ENCODE data around the gene NOL4L.

NOL4L gene

DNA sequence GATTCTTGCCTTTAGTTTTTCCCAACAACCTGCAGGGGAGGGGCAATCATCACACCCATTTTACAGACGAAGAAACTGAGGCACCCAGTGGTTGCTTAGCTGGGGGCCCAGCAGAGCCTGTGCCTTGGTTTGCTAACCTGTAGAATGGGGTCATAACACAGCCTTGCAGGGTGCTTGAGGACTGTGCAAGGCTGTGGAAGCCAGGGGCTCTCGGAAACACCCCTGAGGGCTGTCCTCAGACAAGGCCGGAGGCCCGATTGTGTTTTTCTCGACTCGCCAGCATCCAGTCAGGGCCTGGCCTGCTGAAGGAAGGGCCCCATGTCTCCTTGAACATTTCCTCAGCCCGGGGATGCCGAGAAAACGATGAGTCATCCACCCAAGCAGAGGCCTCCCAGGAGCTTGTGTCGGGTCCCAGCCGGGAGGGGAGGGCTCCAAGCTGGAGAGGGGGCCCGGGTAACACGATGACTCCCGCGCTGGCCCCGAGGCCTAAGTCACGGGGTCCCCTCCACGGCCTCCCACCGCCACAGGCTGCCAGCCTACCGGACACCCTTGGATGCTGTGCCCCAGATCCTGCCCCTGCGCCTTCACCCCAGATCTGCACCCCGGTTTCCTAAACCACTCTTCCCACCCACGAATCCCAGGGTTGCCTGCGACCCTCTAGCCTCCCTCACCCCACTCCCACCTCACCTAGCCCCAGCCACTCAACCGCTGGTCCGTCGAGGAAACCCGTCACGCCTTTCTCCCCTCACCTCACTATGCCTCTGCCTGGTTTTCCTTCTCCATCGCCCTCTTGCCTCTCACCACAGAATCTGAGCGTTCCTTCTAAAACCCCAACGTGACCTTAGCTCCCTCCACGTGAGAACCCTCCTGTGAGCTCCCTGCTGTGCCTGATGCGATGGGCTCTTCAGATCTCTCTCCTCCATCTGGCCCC, 10.6 kb downstream of the NOL4L start:
- peak; percentile 51 for DNase-seq

DNA sequence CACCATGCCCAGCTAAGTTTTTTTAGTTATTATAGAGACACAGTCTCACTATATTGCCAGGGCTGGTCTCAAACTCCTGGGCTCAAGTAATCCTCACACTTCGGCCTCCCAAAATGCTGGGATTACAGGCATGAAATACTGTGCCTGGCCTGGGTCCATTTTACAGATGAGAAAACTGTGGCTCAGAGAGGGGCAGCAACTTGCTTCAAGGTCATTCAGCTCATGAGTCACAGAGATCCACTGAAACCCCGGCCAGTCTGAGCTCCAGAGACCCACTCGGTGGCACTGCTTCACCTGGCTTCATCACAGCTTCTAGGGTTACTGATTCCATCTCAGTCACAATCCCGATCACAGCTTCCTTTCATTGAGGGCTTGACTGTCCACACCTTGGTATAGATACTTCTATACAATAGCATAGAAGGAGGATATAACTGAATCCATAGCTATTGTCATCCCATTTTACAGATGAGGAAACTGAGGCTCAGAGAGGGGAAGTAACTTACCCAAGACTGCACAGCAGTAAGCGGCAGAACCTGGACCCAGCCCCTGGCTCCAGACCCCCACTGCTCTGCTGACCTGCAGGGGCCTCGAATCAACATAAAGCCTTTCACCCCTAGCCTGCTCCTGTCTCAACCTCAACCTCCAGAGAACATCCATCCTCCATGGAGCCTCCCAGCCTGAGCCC, 11.8 kb downstream of the NOL4L start:
- DNase-seq, result no peak

DNA sequence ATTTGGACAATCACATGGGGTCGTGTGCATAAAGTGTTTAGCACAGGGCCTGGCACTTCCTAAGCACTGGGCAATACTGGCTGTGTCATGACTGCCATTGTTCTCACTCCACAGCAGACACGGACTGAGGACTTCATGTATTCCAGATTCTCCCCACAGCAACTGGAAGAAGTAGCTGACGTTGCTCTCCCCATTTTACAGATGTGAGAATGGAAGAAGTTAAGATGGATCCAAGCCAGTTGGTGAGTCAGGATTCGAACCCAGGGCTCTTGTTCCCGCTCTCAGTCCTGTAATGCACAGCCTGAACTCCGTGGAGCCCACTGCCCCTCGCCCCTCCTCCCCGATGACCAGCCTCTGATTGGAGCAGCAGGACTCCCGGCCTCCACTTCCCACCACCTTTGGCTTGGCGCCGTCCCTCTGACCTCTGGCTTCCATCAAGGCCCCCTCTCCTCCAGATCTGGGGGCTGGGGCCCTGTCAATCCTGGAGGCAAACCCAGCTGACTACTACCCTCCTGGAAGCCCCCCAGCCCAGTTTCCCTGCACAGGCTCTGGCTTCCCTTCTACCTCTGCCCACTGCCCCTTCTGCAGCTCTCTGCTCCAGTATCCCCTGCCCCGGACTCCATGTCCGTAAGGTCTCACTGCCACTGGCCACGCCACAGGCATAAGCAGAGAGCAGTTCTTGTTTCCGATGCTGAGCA, 12.7 kb downstream of the NOL4L start:
- no peak for DNase-seq

DNA sequence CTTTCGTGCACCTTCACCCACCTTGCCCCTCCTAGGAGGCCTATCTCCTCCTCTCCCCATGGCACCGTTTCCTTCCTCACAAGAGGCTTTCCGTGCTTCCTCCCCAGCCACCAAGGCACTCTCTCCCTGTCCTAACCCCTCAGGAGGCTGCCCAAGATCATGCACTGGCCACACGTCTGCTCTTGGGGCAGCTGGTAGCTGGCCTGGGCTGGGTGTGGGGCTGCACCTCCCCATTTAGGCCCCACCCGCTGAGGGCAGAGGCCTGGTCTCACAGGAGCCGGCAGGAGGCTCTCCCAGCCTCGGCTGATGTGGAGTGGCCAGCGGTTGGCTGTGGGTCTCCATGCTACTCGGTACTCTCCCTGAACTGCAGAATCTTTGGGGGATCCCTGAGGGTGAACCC, 13.6 kb downstream of the NOL4L start:
- DNase-seq, result no peak

DNA sequence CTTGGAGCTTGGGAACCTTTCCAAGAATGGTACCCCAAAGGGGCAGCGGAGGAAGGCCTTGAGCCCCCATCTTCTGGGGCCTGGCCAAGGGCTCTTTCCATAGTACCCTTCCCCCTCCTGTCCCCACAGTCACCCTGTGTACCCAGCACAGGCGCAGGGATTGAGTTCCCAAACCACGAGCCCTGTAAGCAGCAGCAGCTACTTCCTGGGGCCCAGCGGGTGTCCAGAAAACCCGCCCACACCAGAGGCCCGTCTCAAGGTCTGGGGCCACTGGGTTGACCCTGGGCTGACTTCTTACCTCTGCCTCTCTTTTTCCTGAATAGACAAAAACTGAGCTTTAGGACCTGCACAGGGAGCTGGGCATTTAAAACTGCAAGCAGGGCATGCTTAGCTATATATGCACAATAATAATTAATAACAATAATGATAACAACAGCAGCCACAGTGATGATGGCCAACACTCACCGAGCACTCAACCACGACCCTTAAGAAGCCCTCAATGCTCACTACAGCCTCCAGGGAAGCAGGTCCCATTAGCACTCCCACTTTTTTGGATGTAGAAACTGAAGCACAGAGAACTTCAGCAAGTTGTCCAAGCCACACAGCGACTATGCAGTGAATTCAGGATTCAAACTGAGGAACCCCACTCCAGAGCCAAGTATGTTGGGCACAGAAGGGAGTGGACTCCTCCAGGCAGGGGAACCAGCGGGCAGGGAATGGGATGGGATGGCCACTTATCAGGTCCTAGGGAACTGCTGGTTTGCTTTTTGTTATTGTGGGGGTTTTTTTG, 14.5 kb downstream of the NOL4L start:
- DNase-seq, result no peak

DNA sequence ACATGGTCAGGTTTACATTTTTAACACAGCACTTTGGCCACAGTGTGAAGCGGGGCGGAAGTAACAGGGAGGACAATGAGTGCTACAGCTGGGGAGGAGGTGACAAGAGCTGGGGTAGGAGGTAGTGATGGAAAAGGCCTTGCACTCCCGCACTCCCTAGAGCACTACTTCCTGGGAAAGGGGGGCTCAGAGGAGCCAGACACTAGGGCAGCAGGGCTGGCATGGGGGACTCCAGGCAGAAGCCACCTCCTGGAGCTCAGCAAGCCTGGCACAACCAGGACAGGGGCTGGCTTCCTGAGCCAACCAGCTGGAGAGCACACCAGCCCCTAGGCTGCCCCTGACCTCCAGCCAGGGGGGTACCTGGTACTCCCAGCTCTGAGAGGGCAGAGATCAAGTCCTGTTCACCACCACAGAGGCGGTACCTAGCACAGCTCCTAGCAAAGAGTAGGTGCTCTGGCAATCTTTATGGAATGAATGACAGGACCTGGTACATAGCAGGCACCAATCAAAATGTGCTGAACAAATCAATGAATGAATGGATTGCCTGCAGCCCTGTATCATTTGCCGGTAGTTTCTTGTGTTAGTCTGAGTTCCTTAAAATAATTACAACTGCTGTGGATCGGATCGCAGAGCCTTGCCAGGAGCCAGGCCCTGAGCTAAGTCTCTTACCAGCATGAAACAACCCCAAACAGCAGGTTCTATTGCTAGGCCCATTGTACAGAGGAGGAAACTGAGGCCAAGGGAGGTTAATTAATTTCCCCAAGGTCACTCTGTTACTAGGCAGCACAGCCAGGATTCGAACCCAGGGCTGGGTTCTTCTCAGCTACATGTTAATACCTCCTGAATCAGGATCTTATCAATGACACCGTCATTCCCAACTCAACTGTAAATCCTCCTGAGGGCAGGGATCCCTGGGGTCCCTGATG, 15.5 kb downstream of the NOL4L start:
- no peak for DNase-seq

DNA sequence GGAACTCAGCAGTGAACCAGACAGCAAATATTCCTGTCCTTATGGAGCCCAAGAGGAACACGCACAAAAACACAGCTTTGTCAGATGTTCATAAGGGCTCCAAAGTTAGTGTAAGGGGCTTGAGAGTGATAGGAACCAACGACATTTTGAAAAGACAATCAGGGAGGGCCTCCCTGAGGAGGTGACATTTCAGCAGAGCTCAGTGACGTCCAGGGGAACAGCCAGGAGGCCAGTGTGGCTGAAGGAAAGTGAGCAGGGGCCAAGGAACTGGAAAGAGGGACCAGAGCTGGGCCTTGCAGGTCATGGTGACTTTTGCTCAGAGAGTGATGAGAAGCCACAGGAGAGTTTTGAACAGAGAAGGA, 16.1 kb downstream of the NOL4L start:
- DNase-seq, result no peak

DNA sequence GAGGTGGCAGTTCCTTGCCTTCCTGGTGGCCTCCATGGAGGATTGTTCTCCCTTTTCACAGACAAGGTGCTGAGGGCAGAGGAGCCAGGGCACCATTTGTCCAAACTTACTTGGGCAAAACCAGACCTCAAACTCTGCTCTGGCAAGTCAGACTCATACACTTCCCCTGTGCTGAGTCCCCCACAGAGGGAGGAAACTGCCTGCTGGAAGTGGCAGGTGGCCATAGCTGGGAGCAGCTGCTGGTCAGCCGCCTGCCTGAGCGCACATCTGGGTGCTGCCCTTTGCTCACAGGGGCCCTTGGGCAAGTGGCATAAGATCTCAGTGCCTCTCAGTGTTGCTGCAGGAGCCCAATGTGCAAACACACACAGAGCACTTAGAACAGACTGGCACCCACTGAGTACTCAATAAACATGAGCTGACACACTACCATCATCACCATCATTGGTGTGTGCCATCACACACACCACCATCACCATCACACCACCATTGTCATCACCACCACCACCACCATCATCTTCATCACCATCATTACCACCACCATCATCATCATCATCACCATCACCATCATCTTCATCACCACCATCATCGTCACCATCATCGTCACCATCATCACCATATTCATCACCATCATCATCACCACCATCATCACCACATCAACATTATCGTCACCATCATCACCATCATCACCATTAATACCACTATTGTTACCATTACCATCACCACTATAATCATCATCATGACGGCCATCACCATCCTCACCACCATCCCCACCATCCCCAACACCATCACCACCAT, 17.6 kb downstream of the NOL4L start:
- no peak for DNase-seq

DNA sequence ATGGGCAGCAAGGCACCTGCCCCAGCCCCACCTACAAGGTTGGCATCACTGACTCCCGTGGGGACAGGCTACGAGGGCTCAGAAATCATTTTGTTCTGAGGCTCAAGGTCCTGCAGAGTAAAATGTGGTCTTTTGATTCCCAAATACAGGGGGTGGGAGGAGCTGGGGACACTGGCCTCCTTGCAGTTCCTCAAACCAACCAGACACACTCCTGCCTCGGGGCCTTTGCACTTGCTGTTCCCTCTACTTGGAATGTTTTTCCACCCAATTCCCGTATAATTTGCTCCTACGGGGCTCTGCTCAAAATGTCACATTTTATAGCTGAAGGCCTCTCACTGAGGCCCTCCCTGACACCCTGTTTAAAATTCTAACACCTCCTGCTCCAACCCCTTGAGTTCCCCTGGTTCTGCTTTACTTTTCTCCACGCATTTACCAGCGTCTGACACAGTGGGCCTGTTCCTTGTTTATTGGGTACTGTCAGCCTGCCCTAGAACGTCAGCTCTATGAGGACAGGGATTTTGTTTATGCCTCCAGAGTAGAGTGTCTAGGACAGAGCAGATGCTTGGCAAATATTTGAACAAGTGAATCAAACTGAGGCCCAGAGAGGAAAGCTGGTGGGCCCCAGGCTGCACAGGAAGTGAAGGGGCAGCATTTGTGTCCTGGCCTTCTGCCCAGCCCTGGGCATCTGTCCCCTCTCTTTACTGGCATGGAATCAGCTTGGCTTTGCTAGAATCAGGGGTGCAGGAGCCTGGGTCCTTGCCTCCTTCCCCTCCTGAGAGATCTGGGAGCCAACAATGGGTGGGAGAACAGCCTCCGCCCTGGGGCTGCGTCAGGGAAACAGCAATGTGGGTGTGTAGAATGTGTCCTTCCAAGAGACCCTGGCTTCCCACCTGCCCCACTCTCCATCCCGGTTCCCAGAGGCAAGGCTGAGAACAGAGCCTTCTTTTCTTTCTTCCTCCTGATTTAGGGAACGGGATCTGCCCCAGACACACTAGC, 18.5 kb downstream of the NOL4L start:
- DNase-seq, result no peak

DNA sequence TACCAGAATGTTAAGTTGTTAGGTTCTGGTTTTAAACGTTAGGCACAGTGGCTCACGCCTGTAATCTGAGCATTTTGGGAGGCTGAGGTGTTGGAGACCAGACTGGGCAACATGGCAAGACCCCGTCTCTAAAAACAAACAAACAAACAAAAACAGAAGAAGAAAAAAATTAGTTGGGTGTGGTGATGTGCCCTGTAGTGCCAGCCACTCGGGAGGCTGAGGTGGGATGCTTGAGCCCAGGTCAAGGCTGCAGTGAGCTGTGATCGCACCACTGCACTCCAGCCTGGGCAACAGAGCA, 19.4 kb downstream of the NOL4L start:
- no peak for DNase-seq

DNA sequence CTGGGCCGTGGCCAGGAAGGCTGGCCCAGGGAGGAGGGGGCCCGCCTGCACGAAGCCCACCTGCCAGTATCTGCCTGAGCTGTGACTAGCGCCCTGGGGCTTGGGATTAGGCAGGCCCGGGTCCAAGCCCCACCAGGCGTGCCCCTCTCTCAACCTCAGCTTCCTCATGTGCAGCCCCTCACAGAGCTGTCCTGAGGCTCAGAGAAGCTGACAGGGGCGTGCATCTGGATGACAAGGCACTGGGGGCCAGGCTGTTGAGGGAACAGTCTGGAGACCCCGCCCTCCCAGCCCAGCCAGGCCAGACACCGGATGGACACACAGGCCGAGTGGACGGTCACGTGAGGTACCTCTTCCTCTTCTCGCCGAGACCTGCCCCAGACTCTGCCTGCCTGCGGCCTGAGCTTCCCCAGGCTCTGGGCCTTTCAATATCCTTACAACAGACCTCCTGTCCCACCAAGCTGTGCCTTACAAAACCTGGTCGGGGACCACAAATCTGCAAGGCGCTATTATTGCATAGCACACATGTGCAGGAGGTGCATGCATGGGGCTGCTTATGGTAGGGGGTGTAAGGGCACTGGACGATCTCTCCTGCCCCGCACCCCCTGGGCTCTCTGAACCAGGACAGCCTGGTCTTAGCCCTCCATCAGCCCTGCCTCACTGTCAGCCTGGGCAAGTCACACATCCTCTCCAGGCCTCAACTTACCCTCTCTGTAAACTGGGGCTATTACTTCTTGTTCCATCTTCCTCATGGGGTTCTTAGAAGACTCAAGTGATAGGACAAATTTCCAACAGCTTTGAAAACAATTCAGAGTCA, 20.0 kb downstream of the NOL4L start:
- DNase-seq, result no peak

DNA sequence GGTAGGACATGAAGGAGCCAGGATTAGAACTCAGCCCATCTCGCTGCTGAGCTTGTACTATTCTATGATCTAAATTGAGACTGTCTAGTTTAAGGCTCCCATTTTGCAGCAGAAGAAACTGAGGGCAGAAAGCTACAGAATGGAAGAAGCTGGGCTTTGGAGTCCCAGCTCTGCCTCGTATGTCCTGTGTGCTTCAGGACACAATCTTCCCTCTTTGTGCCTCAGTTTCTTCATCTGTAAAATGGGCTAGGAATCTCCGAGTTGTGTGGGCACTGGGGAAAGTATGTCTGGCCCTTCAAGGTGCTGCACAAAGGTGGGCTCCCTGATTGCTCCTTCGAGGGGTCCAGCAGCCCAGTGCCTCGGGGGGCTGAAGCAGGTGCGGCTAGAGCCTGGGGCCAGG, 20.7 kb downstream of the NOL4L start:
- DNase-seq, result no peak

DNA sequence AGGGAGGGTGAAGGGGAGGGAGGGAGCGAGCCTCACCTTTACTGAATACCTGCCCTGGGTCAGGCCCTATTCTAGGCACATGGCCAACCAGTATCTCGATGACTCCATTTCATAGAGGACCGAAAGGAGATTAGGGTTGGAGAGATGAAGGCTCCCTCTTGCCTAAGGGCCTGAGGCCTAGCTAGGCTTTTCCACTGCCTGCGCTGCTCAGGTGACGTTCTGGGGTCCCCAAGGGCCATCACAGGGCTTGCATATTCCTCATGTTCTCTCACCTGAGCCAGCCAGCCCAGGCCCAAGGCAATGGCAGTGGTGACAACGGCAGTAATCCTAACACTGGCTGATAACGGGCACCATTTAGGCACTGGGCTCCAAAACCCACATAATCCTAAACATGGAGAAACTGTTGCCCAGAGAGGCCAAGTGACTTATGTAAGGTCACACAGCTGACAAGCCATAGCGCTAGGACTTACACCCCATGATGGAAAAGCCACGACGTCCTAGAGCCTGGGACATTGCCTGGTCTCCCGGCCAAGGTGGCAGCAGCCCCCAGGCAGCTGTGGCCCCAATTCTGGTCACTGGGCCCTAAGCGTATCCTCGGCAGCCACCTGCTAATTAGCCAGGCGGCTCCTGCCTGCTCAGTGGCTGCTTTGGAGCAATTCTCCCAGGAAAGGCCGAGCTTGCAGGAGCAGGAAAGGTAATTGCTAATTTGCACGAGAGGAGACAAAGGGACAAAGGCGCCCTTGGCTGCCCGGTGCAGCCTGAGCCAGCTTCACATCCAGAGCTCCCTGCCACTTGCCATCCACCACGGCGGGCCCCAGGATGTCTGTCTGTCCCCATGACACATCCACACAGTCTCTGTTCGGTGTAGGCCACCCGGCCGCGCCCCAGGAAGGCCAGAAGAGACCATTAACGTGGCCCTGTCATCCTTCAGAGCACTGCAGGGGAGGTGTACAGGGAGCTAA, 21.5 kb downstream of the NOL4L start:
- no peak for DNase-seq

DNA sequence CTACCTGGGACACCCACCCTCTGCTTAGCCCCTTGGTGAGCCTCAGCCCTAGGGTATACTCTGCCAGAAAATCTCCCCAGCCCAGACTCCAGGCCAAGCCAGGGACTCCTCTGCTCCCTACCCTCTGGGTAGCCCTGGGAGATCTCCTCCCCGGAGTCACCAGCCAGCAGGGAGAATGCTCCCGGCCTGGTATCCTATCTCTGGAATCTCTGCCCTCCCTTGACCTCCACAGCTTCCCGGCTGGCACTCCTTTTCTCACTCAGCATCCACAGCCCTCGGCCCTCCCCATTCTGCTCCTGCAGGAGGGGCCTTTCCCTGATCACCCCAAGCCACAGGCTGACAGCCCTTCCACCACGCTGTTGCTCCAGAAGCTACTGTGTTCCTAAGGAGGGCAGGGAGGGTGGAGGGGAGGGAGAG, 22.6 kb downstream of the NOL4L start:
- DNase-seq, result no peak

DNA sequence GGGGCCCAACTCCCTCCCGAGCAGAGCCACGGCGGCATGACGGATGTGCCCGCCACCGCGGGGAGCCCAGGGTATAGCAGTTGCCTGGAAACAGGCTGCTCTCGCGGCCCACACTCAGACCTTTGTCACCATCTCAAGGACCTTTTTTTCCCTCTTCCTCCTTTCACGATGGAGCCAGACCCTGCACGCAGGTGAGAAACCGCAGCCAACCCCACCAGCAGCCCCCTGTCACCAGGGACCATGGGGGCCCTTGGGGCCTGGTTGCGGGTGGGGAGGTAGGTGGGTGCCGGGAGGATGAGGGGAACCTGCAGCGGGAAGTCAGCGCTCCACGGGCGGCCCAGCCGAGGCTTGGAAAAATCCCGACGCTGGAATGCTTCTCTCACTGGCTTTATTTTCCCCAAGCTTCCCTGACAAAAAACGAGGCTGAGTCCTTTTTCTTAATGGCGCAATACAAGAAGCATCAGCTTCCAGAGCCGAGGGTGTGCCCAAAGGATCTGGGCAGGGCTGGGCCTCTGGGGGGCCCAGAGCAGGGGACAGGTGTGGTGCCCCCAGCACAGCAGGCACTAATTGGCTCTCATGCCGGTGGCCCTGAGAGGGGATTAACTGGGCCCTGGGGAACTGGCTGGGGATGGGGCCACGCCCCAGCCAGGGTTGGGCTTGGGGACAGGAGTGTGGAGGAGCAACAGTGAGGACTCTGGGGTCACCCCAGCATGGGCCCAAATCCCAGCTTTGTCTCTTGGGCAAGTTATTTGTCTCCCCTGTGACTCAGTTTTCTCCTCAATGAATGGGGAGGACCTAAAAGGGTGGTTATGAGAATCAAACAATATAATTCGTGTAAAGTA, 23.9 kb downstream of the NOL4L start:
- DNase-seq, result no peak

DNA sequence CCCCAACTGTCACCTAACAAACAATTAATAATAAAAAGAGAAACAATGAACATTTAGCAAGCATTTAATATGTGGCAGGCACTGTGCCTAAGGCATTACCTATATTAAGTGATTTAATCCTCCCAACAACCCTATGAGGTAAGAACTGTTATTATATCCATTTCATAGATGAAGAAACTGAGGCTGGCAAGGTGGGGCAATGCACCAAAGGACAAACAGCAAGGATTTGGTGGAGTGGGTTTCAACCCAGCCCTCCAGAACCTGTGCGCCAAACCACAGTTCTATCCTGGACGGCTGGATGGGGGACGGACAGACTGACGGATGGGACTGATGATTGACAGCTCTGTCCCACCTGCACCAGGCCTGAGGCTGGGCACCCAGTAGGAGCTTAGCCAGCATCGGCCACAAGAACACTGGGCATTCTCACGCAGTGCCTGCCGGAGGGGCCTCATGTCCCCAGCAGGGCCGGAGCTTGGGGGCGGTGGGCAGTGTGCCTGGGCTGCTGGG, 24.6 kb downstream of the NOL4L start:
- DNase-seq, result no peak
